GM18505 (cell line): ENCODE data around the gene SYCE3.

Experiments
- ATAC-seq: cut with Tn5 transposase; IDR thresholded peaks from one replicate; pipeline ENCODE4 v1.9.1; 2021; ENCODE audit not compliant: unreplicated experiment
- POLR2A ChIP-seq: IDR thresholded peaks from 4 replicates; pipeline ENCODE4 v1.6.1; 2011; ENCODE audit warnings: borderline replicate concordance; ENCODE audit not compliant: insufficient read depth, insufficient read length; ENCODE audit errors: extremely low read depth

The SYCE3 gene

GRCh38 chr22:50518606-50519005, 44.1 kb downstream of the SYCE3 start:
- no peak for ATAC-seq
- no peak for TF ChIP-seq POLR2A

DNA sequence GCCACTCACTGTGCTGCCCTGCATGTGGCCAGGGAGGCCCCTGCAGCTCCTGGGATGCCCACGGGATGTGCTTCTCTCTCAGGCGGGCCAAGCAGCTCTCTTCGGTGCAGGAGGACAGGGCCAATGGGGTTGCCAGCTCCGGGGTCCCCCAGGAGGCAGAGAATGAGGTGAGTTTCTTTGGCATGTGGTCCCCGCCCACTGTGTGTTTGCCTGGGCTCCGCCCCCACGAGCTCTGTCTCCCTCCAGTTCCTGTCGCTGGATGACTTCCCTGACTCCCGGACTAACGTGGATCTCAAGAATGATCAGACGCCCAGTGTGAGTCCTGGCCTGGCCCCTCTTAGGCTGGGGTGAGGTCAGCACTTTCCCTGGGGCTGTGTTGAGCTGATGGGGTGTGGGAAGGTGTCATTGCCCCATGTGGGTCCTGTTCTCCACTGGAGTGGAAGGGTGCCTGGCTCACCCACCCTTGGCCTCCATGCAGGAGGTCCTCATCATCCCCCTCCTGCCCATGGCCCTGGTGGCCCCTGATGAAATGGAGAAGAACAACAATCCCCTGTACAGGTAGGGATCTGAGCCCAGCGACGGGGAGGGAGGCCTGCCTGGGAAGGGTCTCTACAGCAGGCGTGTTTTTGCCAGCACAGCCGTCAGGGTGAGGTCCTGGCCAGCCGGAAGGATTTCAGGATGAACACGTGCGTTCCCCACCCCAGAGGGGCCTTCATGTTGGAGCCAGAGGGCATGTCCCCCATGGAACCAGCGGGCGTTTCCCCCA, 45.0 kb downstream of the SYCE3 start:
- no peak for ATAC-seq
- TF ChIP-seq POLR2A = no peak

DNA sequence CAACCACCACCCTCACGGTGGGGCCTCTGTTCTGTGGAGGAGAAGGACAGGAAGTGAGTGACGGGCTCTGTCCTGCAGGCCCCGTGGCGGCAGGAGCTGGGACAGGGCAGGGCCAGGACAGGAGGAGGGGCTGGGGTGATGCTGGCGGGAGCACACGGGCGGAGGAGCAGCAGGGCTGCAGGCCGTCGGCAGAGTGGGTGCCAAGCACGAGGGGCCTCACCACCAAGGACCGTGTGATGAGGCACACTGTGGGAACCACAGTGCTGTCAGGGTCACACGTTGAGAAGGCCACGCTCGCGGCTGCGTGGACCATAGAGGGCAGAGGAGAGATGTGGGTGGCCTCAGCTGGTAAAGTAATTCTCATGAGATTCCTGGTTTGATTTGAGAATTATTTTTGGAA, 45.8 kb downstream of the SYCE3 start:
- TF ChIP-seq POLR2A = no peak

DNA sequence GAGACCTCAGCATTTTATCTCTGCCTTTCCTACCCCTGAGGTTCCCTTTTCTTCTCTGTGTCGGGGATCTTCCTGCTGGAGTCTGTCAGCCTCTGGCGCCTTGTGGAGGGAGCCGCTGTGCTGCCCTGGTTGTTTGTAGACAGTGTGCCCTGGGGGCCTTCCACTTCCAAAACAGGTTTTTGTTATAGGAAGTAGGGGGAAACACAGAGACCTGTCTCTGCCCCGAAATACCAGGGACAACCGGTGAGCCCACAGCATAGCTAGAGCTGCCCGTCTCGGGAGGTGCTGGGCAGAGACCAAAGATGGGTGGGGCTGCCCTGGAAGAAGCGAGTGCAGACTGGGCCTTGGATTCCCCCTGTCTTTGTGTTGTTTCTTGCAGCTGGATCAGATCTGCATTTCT, 46.7 kb downstream of the SYCE3 start:
- ATAC-seq = no peak

More for the DNA sequence above, 45.8 kb downstream of the SYCE3 start:
- ATAC-seq = no peak

GRCh38 chr22:50513175-50513574, 49.5 kb downstream of the SYCE3 start:
- ATAC-seq = no peak
- TF ChIP-seq POLR2A = no peak

More for the DNA sequence above, 46.7 kb downstream of the SYCE3 start:
- no peak for TF ChIP-seq POLR2A

DNA sequence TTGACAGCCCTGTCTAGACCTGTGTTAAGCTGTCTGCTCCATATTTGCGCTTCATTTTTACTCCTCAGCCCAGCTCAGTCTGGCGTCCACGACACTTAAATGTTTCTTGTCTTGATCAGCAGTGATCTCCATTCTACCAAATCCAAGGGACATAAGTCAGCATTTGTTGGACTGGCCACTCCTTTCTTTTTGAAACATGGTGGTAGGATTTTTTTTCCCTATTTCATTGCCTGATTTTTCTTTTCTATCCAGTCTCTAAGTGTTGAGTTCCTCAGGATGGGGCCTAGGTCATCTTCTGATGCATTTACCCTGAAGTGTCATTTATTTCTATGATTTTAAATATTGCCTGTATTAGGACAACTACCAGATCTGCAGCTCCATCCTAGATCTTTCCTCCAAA, 53.8 kb downstream of the SYCE3 start:
- TF ChIP-seq POLR2A = no peak
- no peak for ATAC-seq

- peak; percentile 88 for TF ChIP-seq POLR2A
- ATAC-seq = peak; percentile 69
Measured at GRCh38 chr22:50507991-50508884, 54.5 kb downstream of the SYCE3 start, which contains the start of gene NCAPH2. Gene NCAPH2 (plus strand): TSS chr22:50508224. CDS start chr22:50508338, 114 bp downstream.

GRCh38 chr22:50507421-50507990, 55.2 kb downstream of the SYCE3 start, which contains the start of gene LMF2:
Gene LMF2 (minus strand): TSS chr22:50507702. CDS start chr22:50507675, 27 bp downstream.
- TF ChIP-seq POLR2A = peak; percentile 61
- peak; percentile 51 for ATAC-seq

DNA sequence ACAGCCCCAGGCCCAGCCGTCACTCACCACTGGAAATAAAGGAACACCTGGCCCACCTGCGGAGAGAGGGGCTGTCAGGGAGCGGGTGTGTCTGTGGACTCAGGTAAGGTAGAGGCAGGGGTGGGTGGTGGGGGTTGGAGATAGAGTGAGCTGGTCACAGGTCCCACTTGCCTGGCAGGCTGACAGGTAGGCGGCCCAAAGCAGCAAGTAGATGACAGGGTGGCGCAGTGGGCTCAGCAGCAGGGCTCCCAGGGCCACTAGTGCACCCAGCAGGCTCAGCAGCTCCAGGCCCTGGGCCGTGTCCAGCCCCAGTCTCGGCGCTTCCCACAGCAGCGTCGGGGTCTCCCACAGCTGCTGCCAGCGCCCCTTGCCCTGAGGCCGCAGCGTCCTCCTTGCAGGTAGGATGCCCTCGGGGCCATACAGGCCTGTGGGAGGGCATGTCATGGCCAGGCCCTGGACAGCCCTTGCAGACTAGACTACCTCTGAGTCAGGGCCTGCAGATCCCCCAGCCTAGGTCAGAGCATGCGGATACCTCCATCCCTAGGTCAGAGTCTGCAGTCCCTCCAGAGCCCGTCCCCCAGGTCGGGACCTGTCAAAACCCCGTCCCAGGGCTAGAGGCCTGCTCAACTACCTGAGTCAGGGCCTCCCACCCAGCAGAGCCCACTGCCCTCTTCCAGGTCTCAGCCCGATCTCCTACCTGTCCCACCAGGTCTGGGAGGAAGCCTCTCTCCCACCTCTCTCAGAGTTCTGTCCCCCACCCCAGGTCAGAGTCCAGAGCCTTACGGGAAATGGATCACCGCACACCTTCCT, 55.9 kb downstream of the SYCE3 start:
- peak; percentile 8 for ATAC-seq
- no peak for TF ChIP-seq POLR2A

- ATAC-seq = no peak
- no peak for TF ChIP-seq POLR2A
Measured at GRCh38 chr22:50505776-50506610, 56.7 kb downstream of the SYCE3 start.

DNA sequence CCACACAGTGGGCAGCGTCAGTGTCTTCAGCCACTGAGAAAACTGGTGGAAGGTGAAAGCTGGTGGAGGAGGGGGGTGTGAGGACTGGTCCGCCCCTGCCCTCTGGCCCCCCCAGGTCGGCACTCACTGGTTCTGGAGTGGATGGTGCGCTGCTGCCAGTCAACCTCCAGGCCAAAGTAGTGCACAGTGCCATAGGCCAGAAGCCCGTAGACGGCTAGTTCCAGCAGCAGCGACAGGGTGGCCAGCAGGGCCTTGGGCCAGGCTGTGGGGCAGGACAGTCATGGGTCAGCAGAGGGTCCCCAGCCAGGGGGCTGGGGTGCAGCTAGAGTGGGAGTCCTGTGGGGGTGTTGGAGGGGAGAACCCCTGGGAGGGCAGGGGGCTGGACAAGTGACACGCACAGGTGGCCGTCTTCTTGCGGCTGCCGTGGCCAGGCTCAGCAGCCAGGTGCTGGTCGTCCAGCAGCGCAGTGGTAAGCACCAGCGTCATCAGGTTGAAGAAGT, 57.4 kb downstream of the SYCE3 start:
- TF ChIP-seq POLR2A = no peak
- no peak for ATAC-seq
